Karpas-422 (cell line): ENCODE data around the gene IGSF21. TPM values are rescaled to one million over a fixed set of nuclear protein-coding genes. Genes with fewer than 3 reads are reported as not detected.

Experiments
- DNase-seq: peaks from one replicate; pipeline ENCODE4 v3.0.0-alpha.2; 2015
- H2AFZ ChIP-seq: fragments of 200-600 bp; sonication (generic); 2 replicates; pipeline ENCODE4 v1.6.1; 2014; ENCODE audit warnings: antibody characterized with exemption, low read length, mixed read lengths
- H3K27ac ChIP-seq: fragments of 200-600 bp; sonication (generic); 2 replicates; pipeline ENCODE4 v1.5.1; 2014; ENCODE audit warnings: mild to moderate bottlenecking, low read length, moderate library complexity
- H3K27me3 ChIP-seq: fragments of 200-600 bp; sonication (generic); 2 replicates; pipeline ENCODE4 v1.6.1; 2014; ENCODE audit warnings: low read length, mixed read lengths
- H3K36me3 ChIP-seq: fragments of 200-600 bp; sonication (generic); 2 replicates; pipeline ENCODE4 v1.6.1; 2014; ENCODE audit warnings: low read length, mixed read lengths; ENCODE audit not compliant: insufficient read depth
- H3K4me1 ChIP-seq: fragments of 200-600 bp; sonication (generic); 2 replicates; pipeline ENCODE4 v1.6.1; 2014; ENCODE audit warnings: mild to moderate bottlenecking, low read length, mixed read lengths
- H3K4me2 ChIP-seq: fragments of 200-600 bp; sonication (generic); 2 replicates; pipeline ENCODE4 v1.6.1; 2014; ENCODE audit warnings: low read length, low read depth, mild to moderate bottlenecking; ENCODE audit not compliant: poor library complexity, severe bottlenecking
- H3K4me3 ChIP-seq: fragments of 200-600 bp; sonication (generic); 2 replicates; pipeline ENCODE4 v1.5.1; 2014; ENCODE audit warnings: mild to moderate bottlenecking, antibody characterized with exemption, low read length, mixed read lengths
- H3K79me2 ChIP-seq: fragments of 200-600 bp; sonication (generic); 2 replicates; pipeline ENCODE4 v1.6.1; 2014; ENCODE audit warnings: mild to moderate bottlenecking, low read length, mixed read lengths
- H3K9ac ChIP-seq: fragments of 200-600 bp; sonication (generic); 2 replicates; pipeline ENCODE4 v1.6.0; 2014; ENCODE audit warnings: low read length
- H3K9me2 ChIP-seq: fragments of 200-600 bp; sonication (generic), shearing (Covaris generic); replicated peaks from 2 replicates; pipeline ENCODE4 v1.6.0; 2014; ENCODE audit warnings: mild to moderate bottlenecking, low read length, moderate library complexity; ENCODE audit not compliant: insufficient read depth
- H3K9me3 ChIP-seq: fragments of 300-700, 200-600 bp; sonication (generic); 2 replicates; pipeline ENCODE4 v1.6.1; 2014; ENCODE audit warnings: low read length, mixed read lengths
- H4K20me1 ChIP-seq: fragments of 200-600 bp; sonication (generic); 2 replicates; pipeline ENCODE4 v1.6.1; 2014; ENCODE audit warnings: mild to moderate bottlenecking, antibody characterized with exemption, low read length, low read depth; ENCODE audit not compliant: insufficient read depth
- total RNA-seq: library from RNA; depleted of rRNA; stranded (reverse); fragments of >200 nt; shearing (Covaris generic); gene quantifications from 2 replicates; pipeline ENCODE4 v1.2.3, GENCODE V29; 2014; ENCODE audit warnings: low replicate concordance

IGSF21 gene
- total RNA-seq, 1 experiment from 2014 or later: 0.26 TPM

- DNase-seq: no peak
- Histone ChIP-seq H3K4me3 (no peak overlapping the region), H3K9ac (no peak overlapping the region), H3K9me2 (no peaks in the 10 kb centered on the region), H3K27me3 (no peaks in the 10 kb centered on the region), H3K79me2 (no peaks in the 10 kb centered on the region), H4K20me1 (no peaks in the 10 kb centered on the region), H3K27ac (no peak overlapping the region), H3K36me3 (no peaks in the 10 kb centered on the region), H3K4me1 (no peaks in the 10 kb centered on the region), H3K9me3 (no peaks in the 10 kb centered on the region), H3K4me2 (no peak overlapping the region), H2AFZ (no peak overlapping the region)
Measured at GRCh38 chr1:18320051-18320450, 212.5 kb downstream of the IGSF21 start.

- Histone ChIP-seq H3K79me2 (no peaks in the 10 kb centered on the region), H3K27me3 (no peaks in the 10 kb centered on the region), H2AFZ (no peak overlapping the region), H3K9ac (no peak overlapping the region), H3K9me3 (no peaks in the 10 kb centered on the region), H3K9me2 (no peaks in the 10 kb centered on the region), H4K20me1 (no peaks in the 10 kb centered on the region), H3K27ac (no peak overlapping the region), H3K4me2 (no peak overlapping the region), H3K36me3 (no peaks in the 10 kb centered on the region), H3K4me3 (no peak overlapping the region), H3K4me1 (no peaks in the 10 kb centered on the region)
- peak; percentile 83 for DNase-seq
Measured at GRCh38 chr1:18322368-18323032, 214.9 kb downstream of the IGSF21 start.

DNA sequence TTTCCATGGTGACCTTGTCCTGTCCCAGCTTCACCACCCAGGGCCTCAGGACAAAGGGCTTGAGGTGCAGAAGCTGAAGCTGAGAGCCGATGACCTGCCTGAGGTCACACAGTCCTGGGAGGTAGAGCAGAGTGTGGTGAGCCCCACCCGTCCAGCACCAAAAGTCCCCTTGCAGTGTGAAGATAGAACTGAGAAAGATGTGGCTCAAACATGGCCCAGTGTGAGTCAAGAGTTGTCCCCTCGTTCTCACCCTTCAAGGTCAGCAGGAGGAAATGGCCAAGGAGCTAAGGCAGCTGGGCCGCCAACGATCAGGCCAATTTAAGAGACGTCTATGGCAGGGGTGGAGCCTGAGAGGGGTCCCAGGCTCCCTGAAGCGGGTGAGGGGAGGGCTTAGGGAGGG is 215.7 kb downstream of the IGSF21 start:
- H2AFZ ChIP-seq: no peak overlapping the region
- no peaks in the 10 kb centered on the region for H3K36me3 ChIP-seq
- no peak overlapping the region for H3K9ac ChIP-seq
- H3K9me3 ChIP-seq: no peaks in the 10 kb centered on the region
- no peaks in the 10 kb centered on the region for H3K79me2 ChIP-seq
- no peak for DNase-seq
- no peaks in the 10 kb centered on the region for H3K27me3 ChIP-seq
- H3K9me2 ChIP-seq: no peaks in the 10 kb centered on the region
- no peak overlapping the region for H3K4me2 ChIP-seq
- H3K4me3 ChIP-seq: no peak overlapping the region
- no peaks in the 10 kb centered on the region for H3K4me1 ChIP-seq
- H4K20me1 ChIP-seq: no peaks in the 10 kb centered on the region
- no peak overlapping the region for H3K27ac ChIP-seq

- Histone ChIP-seq H3K4me2 (no peak overlapping the region), H4K20me1 (no peaks in the 10 kb centered on the region), H3K9ac (no peak overlapping the region), H3K4me1 (no peaks in the 10 kb centered on the region), H3K36me3 (no peaks in the 10 kb centered on the region), H3K27ac (no peak overlapping the region), H3K27me3 (no peaks in the 10 kb centered on the region), H3K4me3 (no peak overlapping the region), H3K79me2 (no peaks in the 10 kb centered on the region), H3K9me2 (no peaks in the 10 kb centered on the region), H3K9me3 (no peaks in the 10 kb centered on the region), H2AFZ (no peak overlapping the region)
- peak; percentile 67 for DNase-seq
Measured at GRCh38 chr1:18324246-18324645, 216.6 kb downstream of the IGSF21 start.

GRCh38 chr1:18325136-18325535 is 217.5 kb downstream of the IGSF21 start:
- Histone ChIP-seq H3K4me3 (no peak overlapping the region), H3K4me2 (no peak overlapping the region), H3K27ac (no peak overlapping the region), H3K9me2 (no peaks in the 10 kb centered on the region), H3K36me3 (no peaks in the 10 kb centered on the region), H2AFZ (no peak overlapping the region), H3K79me2 (no peaks in the 10 kb centered on the region), H3K4me1 (no peaks in the 10 kb centered on the region), H3K9me3 (no peaks in the 10 kb centered on the region), H3K9ac (no peak overlapping the region), H3K27me3 (no peaks in the 10 kb centered on the region), H4K20me1 (no peaks in the 10 kb centered on the region)
- no peak for DNase-seq

- Histone ChIP-seq H4K20me1 (no peaks in the 10 kb centered on the region), H3K9me2 (no peaks in the 10 kb centered on the region), H3K27me3 (no peaks in the 10 kb centered on the region), H3K9me3 (no peaks in the 10 kb centered on the region), H3K4me3 (no peak overlapping the region), H3K79me2 (no peaks in the 10 kb centered on the region), H3K36me3 (no peaks in the 10 kb centered on the region), H2AFZ (no peak overlapping the region), H3K4me1 (no peaks in the 10 kb centered on the region), H3K4me2 (no peak overlapping the region), H3K9ac (no peak overlapping the region), H3K27ac (no peak overlapping the region)
- no peak for DNase-seq
Measured at GRCh38 chr1:18326211-18326897, 218.8 kb downstream of the IGSF21 start.

GRCh38 chr1:18327650-18328049 is 220.1 kb downstream of the IGSF21 start:
- Histone ChIP-seq H4K20me1 (no peaks in the 10 kb centered on the region), H3K9ac (no peak overlapping the region), H3K79me2 (no peaks in the 10 kb centered on the region), H3K9me2 (no peaks in the 10 kb centered on the region), H2AFZ (no peak overlapping the region), H3K27me3 (no peaks in the 10 kb centered on the region), H3K4me3 (no peak overlapping the region), H3K4me1 (no peaks in the 10 kb centered on the region), H3K27ac (no peak overlapping the region), H3K9me3 (no peaks in the 10 kb centered on the region), H3K4me2 (no peak overlapping the region), H3K36me3 (no peaks in the 10 kb centered on the region)
- no peak for DNase-seq

- Histone ChIP-seq H4K20me1 (no peaks in the 10 kb centered on the region), H3K9ac (no peak overlapping the region), H3K9me3 (no peaks in the 10 kb centered on the region), H3K36me3 (no peaks in the 10 kb centered on the region), H3K9me2 (no peaks in the 10 kb centered on the region), H2AFZ (no peak overlapping the region), H3K27ac (no peak overlapping the region), H3K79me2 (no peaks in the 10 kb centered on the region), H3K4me2 (no peak overlapping the region), H3K27me3 (no peaks in the 10 kb centered on the region), H3K4me1 (no peaks in the 10 kb centered on the region), H3K4me3 (no peak overlapping the region)
- DNase-seq: no peak
Measured at GRCh38 chr1:18328803-18329202, 221.2 kb downstream of the IGSF21 start.
